NCI-H748 (cell line): ENCODE measurements around the gene LRP5.
"Not testable (repeated sequence)": the region's sequence is repeated elsewhere in the genome, so short reads cannot be mapped to it uniquely, and the experiment has no call there.

ENCODE experiments used
- DNase-seq: peaks from one replicate; lab custom pipeline; 2025; ENCODE audit not compliant: unreplicated experiment; lab: John Stamatoyannopoulos, UW

Gene LRP5

GRCh38 chr11:68282141-68282860 lies 30.1 kb upstream of the LRP5 start:
- no peak for DNase-seq

GRCh38 chr11:68282861-68283230 lies 29.5 kb upstream of the LRP5 start:
- no peak for DNase-seq

GRCh38 chr11:68284588-68284987 lies 27.8 kb upstream of the LRP5 start:
- not testable (repeated sequence) for DNase-seq

- no peak for DNase-seq
These were observed 25.0 kb upstream of the LRP5 start for GRCh38 chr11:68287419-68287818.

- DNase-seq, result no peak
These were observed 22.9 kb upstream of the LRP5 start for GRCh38 chr11:68289456-68289855.

GRCh38 chr11:68293708-68294107 lies 18.7 kb upstream of the LRP5 start:
- DNase-seq, result no peak

GRCh38 chr11:68295271-68295670 lies 17.1 kb upstream of the LRP5 start:
- no peak for DNase-seq

GRCh38 chr11:68295940-68296339 lies 16.5 kb upstream of the LRP5 start:
- no peak for DNase-seq

- DNase-seq, result no peak
These were observed 15.9 kb upstream of the LRP5 start for GRCh38 chr11:68296344-68297051.

- no peak for DNase-seq
These were observed 15.4 kb upstream of the LRP5 start for GRCh38 chr11:68297052-68297378.

- DNase-seq, result no peak
These were observed 14.9 kb upstream of the LRP5 start for GRCh38 chr11:68297494-68297811.

- DNase-seq, result peak; percentile 50
These were observed 14.4 kb upstream of the LRP5 start for GRCh38 chr11:68297812-68298658.

- DNase-seq, result no peak
These were observed 13.5 kb upstream of the LRP5 start for GRCh38 chr11:68298659-68299516.

GRCh38 chr11:68299517-68299879 lies 12.9 kb upstream of the LRP5 start:
- not testable (repeated sequence) for DNase-seq

GRCh38 chr11:68300076-68300830 lies 12.1 kb upstream of the LRP5 start:
- DNase-seq, result no peak

- no peak for DNase-seq
These were observed 10.1 kb upstream of the LRP5 start for GRCh38 chr11:68302256-68302655.

GRCh38 chr11:68302670-68303069 lies 9.7 kb upstream of the LRP5 start:
- peak; percentile 48 for DNase-seq

GRCh38 chr11:68303083-68303482 lies 9.3 kb upstream of the LRP5 start:
- no peak for DNase-seq

- no peak for DNase-seq
These were observed 8.2 kb upstream of the LRP5 start for GRCh38 chr11:68303982-68304780.

GRCh38 chr11:68306636-68307035 lies 5.8 kb upstream of the LRP5 start:
- DNase-seq, result no peak
